GM19193 (cell line): Measurements from ENCODE around the gene TNNT1.

Source experiments
- POLR2A ChIP-seq: IDR thresholded peaks from 4 replicates; pipeline ENCODE4 v1.6.1; 2011; ENCODE audit not compliant: insufficient read depth, insufficient read length; ENCODE audit errors: extremely low read depth

The TNNT1 gene

GRCh38 chr19:55156202-55157063, 7.4 kb upstream of the TNNT1 start:
- no peak for TF ChIP-seq POLR2A

- no peak for TF ChIP-seq POLR2A
Observed at GRCh38 chr19:55153652-55154264, 4.8 kb upstream of the TNNT1 start.

GRCh38 chr19:55152017-55152416, 3.0 kb upstream of the TNNT1 start:
- no peak for TF ChIP-seq POLR2A

- TF ChIP-seq POLR2A = no peak
Observed at GRCh38 chr19:55147545-55148251, 1.3 kb downstream of the TNNT1 start.

DNA sequence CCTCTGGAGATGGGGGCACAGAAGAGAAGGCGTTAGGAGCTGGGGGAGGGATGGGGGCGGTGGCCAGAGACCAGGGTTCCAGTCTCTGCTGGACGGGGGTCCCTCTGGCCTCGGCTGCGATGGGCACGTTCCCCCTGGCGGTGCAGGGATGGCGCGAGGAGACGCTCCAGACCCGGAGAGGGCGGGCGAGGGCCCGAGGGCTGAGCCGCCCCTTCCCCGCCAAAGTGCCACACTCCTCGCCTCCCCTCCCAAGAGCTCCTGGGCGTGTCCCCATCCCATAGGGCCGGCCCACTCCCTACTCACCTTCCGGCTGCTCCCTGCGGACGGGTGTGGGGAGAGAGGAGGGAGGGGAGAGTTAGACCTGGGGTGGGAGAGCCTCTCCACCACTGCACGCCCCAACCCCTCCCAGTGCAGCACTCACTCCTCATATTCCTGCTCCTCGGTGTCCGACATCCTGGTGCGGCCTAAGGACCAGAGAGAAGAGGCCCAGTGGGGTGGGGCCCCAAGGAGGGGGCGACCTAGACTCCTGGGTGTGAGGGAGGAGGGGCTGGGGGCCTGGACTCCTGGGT, 2.2 kb downstream of the TNNT1 start:
- TF ChIP-seq POLR2A = no peak

DNA sequence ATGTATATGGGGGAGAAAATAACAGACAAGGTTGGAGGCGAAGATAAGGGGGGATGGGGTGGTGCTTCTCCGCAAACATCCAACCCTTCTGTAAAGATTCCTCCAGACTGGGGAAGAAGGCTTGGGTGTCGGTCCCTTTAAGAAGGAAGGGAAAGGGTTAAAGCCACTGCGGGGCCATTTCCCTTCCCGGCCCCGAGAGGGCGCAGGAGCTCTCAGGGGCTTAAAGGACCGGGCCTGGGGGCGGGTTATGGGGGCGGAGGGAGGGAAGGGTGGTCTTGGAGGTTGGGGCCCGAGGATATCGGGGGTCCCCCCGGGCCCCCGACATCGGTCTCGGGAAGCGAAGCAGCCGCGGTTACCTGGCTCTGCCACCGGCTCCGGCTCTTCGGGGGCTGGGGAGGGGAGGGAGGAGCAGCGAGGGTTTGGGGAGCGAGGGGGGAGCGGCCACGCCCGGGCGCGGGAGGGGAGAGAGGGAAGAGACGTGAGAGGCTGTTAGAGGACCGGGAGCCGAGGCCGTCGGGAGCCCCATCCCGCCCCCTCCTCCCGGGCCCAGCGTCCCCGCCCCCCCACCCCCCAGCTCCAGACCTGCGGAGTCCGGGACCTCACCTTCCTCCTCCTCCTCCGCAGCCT, 2.8 kb downstream of the TNNT1 start:
- TF ChIP-seq POLR2A = no peak

DNA sequence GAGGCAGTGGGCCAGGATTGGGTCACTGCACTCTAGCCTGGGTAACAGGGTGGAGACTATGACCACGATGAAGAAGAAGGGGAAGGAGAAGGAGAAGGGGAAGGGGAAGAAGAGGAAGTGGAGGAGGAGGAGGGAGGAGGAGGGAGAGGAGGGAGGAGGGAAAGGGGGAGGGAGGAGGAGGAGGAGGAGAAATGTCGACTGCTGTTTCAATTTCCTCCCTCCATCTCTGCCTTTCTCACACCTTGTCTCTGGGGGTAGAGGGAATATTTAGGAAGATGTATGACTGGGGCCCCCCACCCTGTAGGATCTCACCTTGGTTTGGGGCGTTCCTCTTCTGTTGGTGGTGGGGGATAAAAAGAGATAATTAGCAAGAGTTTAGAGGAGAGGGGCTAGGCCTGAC, 3.8 kb downstream of the TNNT1 start:
- TF ChIP-seq POLR2A = no peak

- TF ChIP-seq POLR2A = no peak
Observed at GRCh38 chr19:55141696-55142095, 7.3 kb downstream of the TNNT1 start.

GRCh38 chr19:55137915-55138314, 11.1 kb downstream of the TNNT1 start:
- no peak for TF ChIP-seq POLR2A

GRCh38 chr19:55136399-55137102, 12.5 kb downstream of the TNNT1 start:
- TF ChIP-seq POLR2A = no peak

- no peak for TF ChIP-seq POLR2A
Observed at GRCh38 chr19:55134736-55135135, 14.3 kb downstream of the TNNT1 start.

- TF ChIP-seq POLR2A = no peak
Observed at GRCh38 chr19:55133639-55134444, 15.2 kb downstream of the TNNT1 start.

- no peak for TF ChIP-seq POLR2A
Observed at GRCh38 chr19:55132453-55133129, 16.4 kb downstream of the TNNT1 start.
